ENCODE data around the gene ASNS. TPM values are rescaled to one million over a fixed set of nuclear protein-coding genes. Genes with fewer than 3 reads are reported as not detected.

Gene ASNS
- total and polyA plus RNA-seq, 10 of the 15 experiments (the other 5 are each of a cell fraction or from before 2014, with no cell fraction given), result 33.1 to 105 (median 67.4) TPM

DNA sequence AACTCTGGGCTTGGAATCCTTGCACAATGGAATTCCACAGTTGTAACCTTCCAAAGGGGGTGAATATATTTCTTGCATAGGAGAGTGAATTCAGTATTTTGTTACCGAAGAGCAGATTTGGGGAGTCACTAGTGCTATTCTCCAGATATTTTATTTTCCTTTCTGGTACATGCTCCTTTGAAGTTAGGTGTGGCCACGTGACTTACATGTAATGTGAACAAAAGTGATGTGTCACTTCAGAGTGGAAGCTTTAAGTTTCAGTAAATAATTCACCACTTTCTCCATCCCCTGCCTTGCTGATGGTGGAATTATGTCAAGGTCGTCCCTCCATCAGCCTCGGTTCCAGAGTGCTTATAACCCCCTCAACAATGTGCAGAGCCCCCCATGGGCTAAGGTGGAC lies 25.3 kb downstream of the ASNS start (continued):
- TF ChIP-seq ZNF274 (IDR thresholded peaks at IDR 0.05; ENCODE audit: insufficient read depth, insufficient read length), result no peak

- no peak for FAIRE-seq
- POLR2A ChIA-PET, result no interaction called here
- no peak for TF ChIP-seq CUX1 (IDR thresholded peaks at IDR 0.05; ENCODE audit: insufficient replicate concordance, low read depth, low read length)
- no peak for TF ChIP-seq CBFB (IDR thresholded peaks at IDR 0.05; ENCODE audit: low read depth)
- TF ChIP-seq, protein P1, sequence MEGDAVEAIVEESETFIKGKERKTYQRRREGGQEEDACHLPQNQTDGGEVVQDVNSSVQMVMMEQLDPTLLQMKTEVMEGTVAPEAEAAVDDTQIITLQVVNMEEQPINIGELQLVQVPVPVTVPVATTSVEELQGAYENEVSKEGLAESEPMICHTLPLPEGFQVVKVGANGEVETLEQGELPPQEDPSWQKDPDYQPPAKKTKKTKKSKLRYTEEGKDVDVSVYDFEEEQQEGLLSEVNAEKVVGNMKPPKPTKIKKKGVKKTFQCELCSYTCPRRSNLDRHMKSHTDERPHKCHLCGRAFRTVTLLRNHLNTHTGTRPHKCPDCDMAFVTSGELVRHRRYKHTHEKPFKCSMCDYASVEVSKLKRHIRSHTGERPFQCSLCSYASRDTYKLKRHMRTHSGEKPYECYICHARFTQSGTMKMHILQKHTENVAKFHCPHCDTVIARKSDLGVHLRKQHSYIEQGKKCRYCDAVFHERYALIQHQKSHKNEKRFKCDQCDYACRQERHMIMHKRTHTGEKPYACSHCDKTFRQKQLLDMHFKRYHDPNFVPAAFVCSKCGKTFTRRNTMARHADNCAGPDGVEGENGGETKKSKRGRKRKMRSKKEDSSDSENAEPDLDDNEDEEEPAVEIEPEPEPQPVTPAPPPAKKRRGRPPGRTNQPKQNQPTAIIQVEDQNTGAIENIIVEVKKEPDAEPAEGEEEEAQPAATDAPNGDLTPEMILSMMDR (IDR thresholded peaks at IDR 0.05 in 2 of 3, conservative IDR thresholded peaks at IDR 0.05 in 1 of 3; ENCODE audit: control insufficient read depth in 2 of 3, extremely low read depth in 1 of 3, insufficient read depth in 1 of 3, low read depth in 3 of 3, low read length in 3 of 3), result peak; percentile 16 to 43 (median 20); a peak in 2 of 6 replicates
- no peak for TF ChIP-seq TCF12 (IDR thresholded peaks at IDR 0.05; ENCODE audit: low read depth, low read length)
- no peak for TF ChIP-seq EZH2 (IDR thresholded peaks at IDR 0.05; ENCODE audit: borderline replicate concordance, control insufficient read depth, low read depth, low read length)
- peak; percentile 36; the same call in 1 of the 2 replicates for TF ChIP-seq SMC3 (IDR thresholded peaks at IDR 0.05; ENCODE audit: borderline replicate concordance, low read length)
- no peak for TF ChIP-seq ATF7 (IDR thresholded peaks at IDR 0.05; ENCODE audit: low read depth)
- TF ChIP-seq, protein P2, sequence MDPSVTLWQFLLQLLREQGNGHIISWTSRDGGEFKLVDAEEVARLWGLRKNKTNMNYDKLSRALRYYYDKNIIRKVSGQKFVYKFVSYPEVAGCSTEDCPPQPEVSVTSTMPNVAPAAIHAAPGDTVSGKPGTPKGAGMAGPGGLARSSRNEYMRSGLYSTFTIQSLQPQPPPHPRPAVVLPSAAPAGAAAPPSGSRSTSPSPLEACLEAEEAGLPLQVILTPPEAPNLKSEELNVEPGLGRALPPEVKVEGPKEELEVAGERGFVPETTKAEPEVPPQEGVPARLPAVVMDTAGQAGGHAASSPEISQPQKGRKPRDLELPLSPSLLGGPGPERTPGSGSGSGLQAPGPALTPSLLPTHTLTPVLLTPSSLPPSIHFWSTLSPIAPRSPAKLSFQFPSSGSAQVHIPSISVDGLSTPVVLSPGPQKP (IDR thresholded peaks at IDR 0.05; ENCODE audit: low read depth, low read length), result no peak
- no peak for TF ChIP-seq IKZF2 (IDR thresholded peaks at IDR 0.05)
- TF ChIP-seq, protein P3, sequence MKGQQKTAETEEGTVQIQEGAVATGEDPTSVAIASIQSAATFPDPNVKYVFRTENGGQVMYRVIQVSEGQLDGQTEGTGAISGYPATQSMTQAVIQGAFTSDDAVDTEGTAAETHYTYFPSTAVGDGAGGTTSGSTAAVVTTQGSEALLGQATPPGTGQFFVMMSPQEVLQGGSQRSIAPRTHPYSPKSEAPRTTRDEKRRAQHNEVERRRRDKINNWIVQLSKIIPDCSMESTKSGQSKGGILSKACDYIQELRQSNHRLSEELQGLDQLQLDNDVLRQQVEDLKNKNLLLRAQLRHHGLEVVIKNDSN (IDR thresholded peaks at IDR 0.05; ENCODE audit: borderline replicate concordance, extremely low read length, insufficient read depth, low read depth, low read length), result no peak
- no peak for TF ChIP-seq RBBP5 (conservative IDR thresholded peaks at IDR 0.05)
Measured at GRCh38 chr7:97845622-97846203, 26.5 kb downstream of the ASNS start.

More at GRCh38 chr7:97845622-97846203, 26.5 kb downstream of the ASNS start:
- Histone ChIP-seq H3K27ac (ENCODE audit: control insufficient read depth, insufficient read depth) (no peak overlapping the region), H4K20me1 (ENCODE audit: control insufficient read depth, insufficient read depth) (no peaks in the 10 kb centered on the region), H3K4me2 (ENCODE audit: control insufficient read depth, insufficient read depth) (no peak overlapping the region), H3K9ac (ENCODE audit: control insufficient read depth, insufficient read depth, low read length) (no peak overlapping the region), H3K4me3 (no peak overlapping the region), H3K4me1 (ENCODE audit: control insufficient read depth, insufficient read depth, low read length) (no peaks in the 10 kb centered on the region), H2AFZ (ENCODE audit: control insufficient read depth, low read depth, low read length) (no peak overlapping the region), H3K79me2 (ENCODE audit: control insufficient read depth, insufficient read depth, low read length) (no peaks in the 10 kb centered on the region), H3K27me3 (replicated peaks in 1 of 2; ENCODE audit: control insufficient read depth in 2 of 2, insufficient read depth in 2 of 2, low read length in 1 of 2) (no peaks in the 10 kb centered on the region), H3K9me3 (replicated peaks; ENCODE audit: control insufficient read depth, insufficient read depth, low read length) (no peaks in the 10 kb centered on the region), H3K36me3 (ENCODE audit: control insufficient read depth in 2 of 2, insufficient read depth in 2 of 2, low read length in 1 of 2) (no peaks in the 10 kb centered on the region)
- ATAC-seq, result peak; percentile 67
- DNase-seq (ENCODE audit: low read depth, low spot score), result no peak
- ChIA-PET SMC1A (ENCODE audit: uncharacterized antibody, unreplicated experiment) (interaction anchor here (0.7 to 2.1 kb wide), 5 partner anchors 9 to 346 kb away, joined by 3 to 10 read pairs (median 3); no protein-coding TSS in a partner anchor), CTCF (interaction anchor here (0.6 to 3.3 kb wide), 16 partner anchors 9 to 740 kb away, joined by 3 to 15 read pairs (median 4); partner anchors contain the start of gene ASNS), RAD21 (ENCODE audit: unreplicated experiment) (interaction anchor here (0.8 to 1.3 kb wide), 2 partner anchors 346 to 741 kb away, joined by 3 to 7 read pairs (median 3); no protein-coding TSS in a partner anchor)
- no TSS peak for BruUV-seq (replicated peaks)
- in situ Hi-C loops (cut with MboI), result no loop called here
- intact Hi-C loops (cut with micrococcal nuclease; ENCODE audit: unreplicated experiment), result loop anchor here (2.0 kb wide), 2 partner anchors 347 to 741 kb away; no protein-coding TSS in a partner anchor
- 2% methylated on average over 2 of the region's 2 CpGs for WGBS (ENCODE audit: insufficient coverage, insufficient replicate concordance, low lambda C conversion rate, missing lambda C conversion rate)

All from GM12878 (cell line).